IPS-11a (cell line): ENCODE measurements around the gene ASTN2.

Experiments used
- H3K4me3 ChIP-seq: one replicate; pipeline ENCODE4 v1.5.1; 2013; ENCODE audit warnings: low read depth, low read length, control low read depth

ASTN2 gene

GRCh38 chr9:117414906-117415331, at the start of gene ASTN2:
TSS of gene ASTN2 (minus strand) at chr9:117415057. CDS start at chr9:117414938, 119 bp downstream.
- H3K4me3 ChIP-seq, result peak within 1 kb of the TSS; percentile 54

- no peak overlapping the region for H3K4me3 ChIP-seq
Observed at GRCh38 chr9:117462861-117463260, 48.0 kb upstream of the ASTN2 start.

- no peak overlapping the region for H3K4me3 ChIP-seq
Observed at GRCh38 chr9:117461386-117461785, 46.5 kb upstream of the ASTN2 start.

DNA sequence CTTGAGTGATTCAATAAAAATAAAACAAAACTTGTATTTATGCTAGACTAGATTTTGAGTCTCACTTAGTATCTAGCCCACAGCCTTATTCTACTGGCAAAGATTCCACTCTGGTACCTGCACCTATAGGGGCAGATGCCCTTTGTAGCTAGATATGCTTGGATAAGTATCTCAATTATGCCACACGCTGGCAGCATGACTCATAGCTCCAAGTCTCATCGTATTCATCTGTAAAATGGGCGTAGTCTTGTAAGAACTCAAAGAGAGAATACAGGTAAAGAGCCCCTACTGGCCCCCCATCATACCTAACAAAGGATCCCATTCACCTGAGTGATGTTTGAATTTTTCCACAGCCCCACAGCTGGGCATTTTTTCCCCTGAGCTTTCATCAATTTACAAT, 45.9 kb upstream of the ASTN2 start:
- H3K4me3 ChIP-seq, result no peak overlapping the region

DNA sequence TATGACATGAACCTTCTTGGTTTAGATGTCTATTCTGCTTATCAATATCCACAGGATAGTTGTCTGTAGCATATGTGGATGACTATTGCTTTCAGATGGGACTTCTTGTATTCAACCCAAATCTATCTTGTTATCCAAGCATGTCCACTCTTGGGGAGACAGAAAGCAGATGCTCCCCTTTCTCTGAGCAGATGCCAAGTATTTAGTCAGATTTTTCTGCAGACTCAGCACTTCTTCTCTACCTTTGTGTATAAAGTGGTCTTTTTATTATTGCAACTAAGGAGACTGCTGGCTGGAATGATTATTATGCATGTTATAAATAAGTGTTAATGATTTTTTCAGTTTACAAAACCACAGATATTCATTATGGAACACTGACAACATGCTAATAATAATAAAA, 45.1 kb upstream of the ASTN2 start:
- H3K4me3 ChIP-seq, result no peak overlapping the region

DNA sequence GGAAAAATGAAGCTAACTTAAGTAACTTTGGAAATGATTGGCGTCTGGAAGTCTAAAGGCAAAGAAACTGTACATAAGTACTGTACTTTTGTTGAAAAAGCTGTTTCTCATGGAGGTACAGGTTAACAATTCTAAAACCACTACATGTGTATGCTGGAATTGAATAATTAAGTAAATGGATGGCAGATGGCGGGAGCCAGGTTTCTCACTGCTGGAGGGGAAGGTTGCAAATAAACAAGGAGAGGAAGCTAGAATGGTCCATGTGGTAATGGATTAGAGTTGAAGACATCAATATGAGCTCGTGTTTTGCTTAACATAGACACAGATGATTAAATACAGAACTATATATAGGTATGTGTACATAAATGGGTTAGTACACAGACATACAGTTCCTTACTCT, 43.2 kb upstream of the ASTN2 start:
- H3K4me3 ChIP-seq, result no peak overlapping the region

DNA sequence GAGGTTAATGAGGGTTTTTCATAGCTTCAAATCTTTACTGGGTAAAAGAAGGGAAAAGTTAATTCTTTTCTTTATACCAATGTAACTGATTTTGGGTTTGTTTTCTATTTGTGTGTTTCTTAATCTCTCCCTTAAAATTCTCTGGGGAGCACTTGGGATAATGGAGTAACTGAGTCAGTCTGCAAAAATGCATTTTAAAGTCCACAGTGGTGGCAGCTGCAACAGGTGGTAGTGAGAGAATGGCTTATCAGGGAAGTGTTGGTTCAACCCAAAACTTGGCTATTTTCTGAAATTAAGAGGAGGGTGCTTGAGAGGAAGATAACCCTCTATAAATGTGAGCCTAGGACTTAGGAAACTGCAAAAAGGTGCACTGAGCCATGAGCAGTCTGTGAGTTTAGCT, 39.9 kb upstream of the ASTN2 start:
- H3K4me3 ChIP-seq, result no peak overlapping the region

DNA sequence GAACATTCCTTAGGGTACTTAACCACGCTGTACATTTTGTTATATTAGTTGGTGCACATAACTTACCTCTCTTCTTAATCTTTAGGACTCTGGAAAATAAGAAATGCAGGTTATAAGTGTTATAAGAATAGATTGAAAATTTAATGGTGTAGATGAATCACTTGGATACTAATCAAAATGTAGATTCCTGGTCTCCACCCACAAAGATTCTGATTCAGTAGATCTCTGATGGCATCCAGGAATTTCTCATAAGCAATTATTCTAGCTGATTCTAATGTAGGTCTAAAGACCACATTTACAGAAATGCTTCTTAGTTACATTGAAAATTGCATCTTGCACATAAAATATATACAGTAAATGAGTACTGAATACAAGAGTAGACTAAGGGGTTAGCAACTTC, 38.9 kb upstream of the ASTN2 start:
- H3K4me3 ChIP-seq, result no peak overlapping the region

- H3K4me3 ChIP-seq, result no peak overlapping the region
Observed at GRCh38 chr9:117451311-117451710, 36.5 kb upstream of the ASTN2 start.

DNA sequence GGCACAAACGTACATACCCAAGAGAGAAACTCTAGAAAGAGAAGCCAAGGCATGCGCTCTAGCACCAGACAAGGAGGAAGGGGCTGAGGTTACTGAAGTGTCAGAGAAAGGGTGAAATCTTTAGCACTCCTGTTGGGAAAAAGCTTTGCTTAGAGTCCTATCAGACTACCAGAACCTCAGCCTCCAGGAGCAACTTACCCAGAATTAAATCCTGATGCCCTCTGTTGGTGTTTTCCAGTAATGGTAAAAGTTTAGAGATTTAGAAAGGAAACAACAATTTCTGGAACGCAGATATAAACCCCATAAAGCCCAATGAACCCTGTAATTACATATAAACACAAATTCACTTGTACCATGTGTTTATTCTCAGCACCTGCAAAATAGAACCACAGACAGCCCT, 33.2 kb upstream of the ASTN2 start:
- H3K4me3 ChIP-seq, result no peak overlapping the region

DNA sequence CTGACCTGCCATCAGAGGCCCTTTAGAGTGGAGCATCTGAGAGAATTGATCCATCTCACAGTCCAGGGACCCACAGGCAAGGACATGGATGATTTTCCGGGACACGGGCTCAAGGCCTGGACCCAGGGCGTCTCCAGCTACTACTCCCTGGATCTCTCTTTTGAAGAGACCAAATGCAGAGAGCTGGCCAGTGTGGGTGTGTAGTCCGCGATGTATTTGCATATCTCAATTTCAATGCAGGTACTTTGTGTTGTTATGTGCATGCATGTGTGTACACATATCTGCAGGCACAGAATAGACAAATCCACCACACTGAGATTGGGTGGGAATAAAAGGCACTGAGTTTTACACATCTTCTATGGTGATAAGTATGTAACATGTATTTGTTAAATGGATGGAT, 30.8 kb upstream of the ASTN2 start:
- no peak overlapping the region for H3K4me3 ChIP-seq

- H3K4me3 ChIP-seq, result no peak overlapping the region
Observed at GRCh38 chr9:117444501-117444900, 29.6 kb upstream of the ASTN2 start.

GRCh38 chr9:117437283-117437682, 22.4 kb upstream of the ASTN2 start:
- no peak overlapping the region for H3K4me3 ChIP-seq

GRCh38 chr9:117435630-117436261, 20.9 kb upstream of the ASTN2 start:
- H3K4me3 ChIP-seq, result no peak overlapping the region

GRCh38 chr9:117434566-117434965, 19.7 kb upstream of the ASTN2 start:
- H3K4me3 ChIP-seq, result no peak overlapping the region

GRCh38 chr9:117430813-117431212, 16.0 kb upstream of the ASTN2 start:
- H3K4me3 ChIP-seq, result no peak overlapping the region

DNA sequence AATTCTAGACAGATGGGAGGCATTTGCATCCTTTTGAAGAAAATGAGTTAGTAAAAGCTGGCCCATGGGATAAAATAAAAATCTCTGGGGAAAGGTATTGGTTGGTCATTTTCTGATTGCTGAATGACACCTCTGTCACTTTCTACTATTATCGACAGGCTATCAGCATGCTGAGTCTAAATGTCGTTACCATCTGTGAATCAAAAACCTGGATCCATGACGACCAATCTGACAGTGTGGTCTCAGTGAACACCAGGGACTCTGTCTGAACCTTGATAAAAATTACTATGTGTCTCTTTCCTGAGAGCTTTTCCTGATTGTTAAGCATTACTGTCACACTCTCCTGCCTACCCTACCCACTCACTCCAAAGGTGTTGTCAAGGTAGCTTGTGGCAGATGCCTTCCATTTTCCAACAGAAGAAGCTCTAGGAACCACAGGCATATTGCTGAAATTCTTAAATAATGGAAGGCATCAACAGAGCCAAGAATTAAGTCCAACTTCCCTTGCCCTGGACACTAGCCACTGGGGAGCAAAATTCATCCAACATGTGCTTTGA, 12.6 kb upstream of the ASTN2 start:
- H3K4me3 ChIP-seq, result no peak overlapping the region

GRCh38 chr9:117425566-117425965, 10.7 kb upstream of the ASTN2 start:
- H3K4me3 ChIP-seq, result no peak overlapping the region

- H3K4me3 ChIP-seq, result no peak overlapping the region
Observed at GRCh38 chr9:117424291-117424690, 9.4 kb upstream of the ASTN2 start.

DNA sequence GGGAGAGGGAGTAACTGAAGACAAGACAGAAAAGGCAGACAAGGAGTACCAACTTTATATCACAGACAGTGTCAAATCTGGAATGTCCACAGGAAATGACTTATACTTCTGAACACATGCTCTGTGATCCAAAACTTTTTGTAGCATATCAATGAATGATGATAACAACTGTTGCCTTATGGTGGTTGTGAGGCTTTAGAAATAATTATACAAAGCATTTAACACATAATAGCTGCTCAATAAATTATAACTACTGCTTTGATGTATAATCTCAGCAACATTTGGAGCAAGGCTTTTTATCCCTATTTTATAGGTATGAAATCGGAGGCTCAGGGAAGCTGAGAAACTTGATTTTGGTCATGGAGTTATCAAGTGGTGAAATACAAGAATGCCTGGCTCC, 3.3 kb upstream of the ASTN2 start:
- H3K4me3 ChIP-seq, result no peak overlapping the region

DNA sequence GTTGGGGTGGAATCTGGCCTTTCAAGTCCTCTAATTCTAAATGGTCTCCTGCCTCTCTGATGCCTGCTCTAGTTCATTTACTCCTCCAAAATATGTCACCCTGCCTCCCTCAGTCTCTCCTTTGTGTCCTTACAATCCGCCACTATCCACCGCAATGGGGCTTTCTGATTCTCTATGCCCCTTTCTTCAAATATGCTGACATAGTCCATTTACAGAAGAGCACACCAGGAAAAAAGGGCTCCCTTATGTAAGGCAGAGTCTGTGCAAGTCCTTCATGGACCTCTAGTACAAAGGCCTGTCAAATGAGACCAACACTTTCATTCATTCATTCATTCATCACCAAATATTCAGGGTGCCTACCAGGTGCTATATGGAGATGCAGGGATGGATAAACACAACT, 2.0 kb upstream of the ASTN2 start:
- no peak overlapping the region for H3K4me3 ChIP-seq

- H3K4me3 ChIP-seq, result peak overlapping the region; percentile 20
Observed at GRCh38 chr9:117415358-117415914, 579 bp upstream of the ASTN2 start.
